Testis (tissue), 2 donors: ENCODE data around the gene CACNA1C.

Source experiments
- POLR2A ChIP-seq: fragments of 450-650 bp; IDR thresholded peaks from one replicate; pipeline ENCODE4 v1.6.1; 2017; ENCODE audit warnings: antibody characterized with exemption, mild to moderate bottlenecking, moderate library complexity
- TF ChIP-seq, protein P1 (sequence below), 3 experiments: fragments of 450-650 bp in 2 of 3; fragments of 200-600 bp in 1 of 3; sonication (generic) in 1 of 3; IDR thresholded peaks; one replicate each; pipeline ENCODE4 v1.5.1; 2016 to 2019; ENCODE audit warnings: antibody characterized with exemption in 3 of 3, mild to moderate bottlenecking in 2 of 3, moderate library complexity in 1 of 3

DNA sequence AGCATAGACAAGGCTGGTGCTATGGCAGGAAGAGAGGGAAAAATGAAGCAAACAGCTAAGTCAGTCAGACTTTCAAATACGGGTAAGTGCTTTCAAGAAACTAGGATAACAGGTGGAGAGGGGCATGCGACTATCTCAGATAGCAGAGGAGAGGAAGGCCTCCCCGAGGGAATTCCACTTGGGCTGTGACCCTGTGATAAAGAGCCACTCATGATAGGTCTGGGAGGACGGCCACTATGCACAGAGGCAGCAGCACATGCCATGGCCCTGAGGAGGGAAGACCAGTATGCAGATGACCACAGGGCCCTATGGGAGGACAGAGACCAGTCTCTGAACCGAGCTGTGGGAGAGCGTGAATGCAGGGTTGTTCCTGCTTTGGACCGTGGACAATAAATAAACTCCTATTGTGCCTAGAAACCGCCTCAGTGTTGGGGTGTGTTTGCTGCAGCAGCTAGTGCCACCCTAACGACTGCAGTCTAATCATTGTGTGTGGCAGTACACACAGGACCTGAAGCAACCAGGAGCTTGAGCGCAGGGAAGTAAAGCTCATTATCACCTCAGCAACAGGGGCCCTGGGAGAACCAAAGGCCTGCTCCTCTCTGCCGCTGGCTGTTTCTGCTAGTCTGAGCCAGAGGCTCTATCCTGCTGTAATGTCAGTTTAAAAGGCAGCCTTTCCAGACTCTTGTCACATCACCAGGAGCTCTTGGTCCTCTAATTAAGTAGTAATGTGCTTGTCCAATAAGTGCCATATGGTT lies 119.1 kb downstream of the CACNA1C start:
- TF ChIP-seq, protein P1, sequence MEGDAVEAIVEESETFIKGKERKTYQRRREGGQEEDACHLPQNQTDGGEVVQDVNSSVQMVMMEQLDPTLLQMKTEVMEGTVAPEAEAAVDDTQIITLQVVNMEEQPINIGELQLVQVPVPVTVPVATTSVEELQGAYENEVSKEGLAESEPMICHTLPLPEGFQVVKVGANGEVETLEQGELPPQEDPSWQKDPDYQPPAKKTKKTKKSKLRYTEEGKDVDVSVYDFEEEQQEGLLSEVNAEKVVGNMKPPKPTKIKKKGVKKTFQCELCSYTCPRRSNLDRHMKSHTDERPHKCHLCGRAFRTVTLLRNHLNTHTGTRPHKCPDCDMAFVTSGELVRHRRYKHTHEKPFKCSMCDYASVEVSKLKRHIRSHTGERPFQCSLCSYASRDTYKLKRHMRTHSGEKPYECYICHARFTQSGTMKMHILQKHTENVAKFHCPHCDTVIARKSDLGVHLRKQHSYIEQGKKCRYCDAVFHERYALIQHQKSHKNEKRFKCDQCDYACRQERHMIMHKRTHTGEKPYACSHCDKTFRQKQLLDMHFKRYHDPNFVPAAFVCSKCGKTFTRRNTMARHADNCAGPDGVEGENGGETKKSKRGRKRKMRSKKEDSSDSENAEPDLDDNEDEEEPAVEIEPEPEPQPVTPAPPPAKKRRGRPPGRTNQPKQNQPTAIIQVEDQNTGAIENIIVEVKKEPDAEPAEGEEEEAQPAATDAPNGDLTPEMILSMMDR (IDR thresholded peaks at IDR 0.05): no peak
- TF ChIP-seq POLR2A: no peak
